Colonic mucosa (tissue), 4 donors: ENCODE data around the gene TNF. TPM values are rescaled to one million over a fixed set of nuclear protein-coding genes. Genes with fewer than 3 reads are reported as not detected.

ENCODE experiments used
- DNase-seq: peaks from one replicate; pipeline ENCODE4 v3.0.0-alpha.2; 2020
- H3K27ac ChIP-seq: fragments of 200-600 bp; one replicate; pipeline ENCODE4 v1.8.0; 2021
- H3K27me3 ChIP-seq: fragments of 200-600 bp; one replicate; pipeline ENCODE4 v1.8.0; 2021
- H3K36me3 ChIP-seq: fragments of 200-600 bp; one replicate; pipeline ENCODE4 v1.8.0; 2021
- H3K4me1 ChIP-seq: fragments of 200-600 bp; one replicate; pipeline ENCODE4 v1.8.0; 2021; ENCODE audit warnings: mild to moderate bottlenecking
- H3K4me3 ChIP-seq: fragments of 200-600 bp; one replicate; pipeline ENCODE4 v1.8.0; 2021
- H3K9ac ChIP-seq, 2 donors: one replicate each; pipeline ENCODE4 v1.7.0; 2013; ENCODE audit warnings: control low read depth in 2 of 2, low read depth in 2 of 2, low read length in 2 of 2
- H3K9me3 ChIP-seq: fragments of 200-600 bp; one replicate; pipeline ENCODE4 v1.8.0; 2021
- intact Hi-C: fragments of 100-400 bp; cut with DNase I; formaldehyde crosslinking; loops from one replicate; pipeline ENCODE4 v1.14.1; 2022
- total RNA-seq, 2 donors: library from RNA; stranded (reverse); fragmentation: NEBNext Ultra II Directional in 1 of 2; extraction: Animal tissue kit (Norgen Biotek cat#: 25700) in 1 of 2; gene quantifications; one replicate each; pipeline ENCODE4 v1.2.1, GENCODE V29; 2021
- TF ChIP-seq, protein P1 (sequence below): fragments of 200-600 bp; IDR thresholded peaks from one replicate; pipeline ENCODE4 v1.8.0; 2022; ENCODE audit warnings: antibody characterized with exemption, mild to moderate bottlenecking
- donor health status: healthy.
- donor health status: DM: no; HTN: no; CAD: no.
- donor health status: DM: no; HTN: no; CAD: no.

The TNF gene
- total RNA-seq, 2 donors from 2014 or later: 0.48 to 1.4 TPM

DNA sequence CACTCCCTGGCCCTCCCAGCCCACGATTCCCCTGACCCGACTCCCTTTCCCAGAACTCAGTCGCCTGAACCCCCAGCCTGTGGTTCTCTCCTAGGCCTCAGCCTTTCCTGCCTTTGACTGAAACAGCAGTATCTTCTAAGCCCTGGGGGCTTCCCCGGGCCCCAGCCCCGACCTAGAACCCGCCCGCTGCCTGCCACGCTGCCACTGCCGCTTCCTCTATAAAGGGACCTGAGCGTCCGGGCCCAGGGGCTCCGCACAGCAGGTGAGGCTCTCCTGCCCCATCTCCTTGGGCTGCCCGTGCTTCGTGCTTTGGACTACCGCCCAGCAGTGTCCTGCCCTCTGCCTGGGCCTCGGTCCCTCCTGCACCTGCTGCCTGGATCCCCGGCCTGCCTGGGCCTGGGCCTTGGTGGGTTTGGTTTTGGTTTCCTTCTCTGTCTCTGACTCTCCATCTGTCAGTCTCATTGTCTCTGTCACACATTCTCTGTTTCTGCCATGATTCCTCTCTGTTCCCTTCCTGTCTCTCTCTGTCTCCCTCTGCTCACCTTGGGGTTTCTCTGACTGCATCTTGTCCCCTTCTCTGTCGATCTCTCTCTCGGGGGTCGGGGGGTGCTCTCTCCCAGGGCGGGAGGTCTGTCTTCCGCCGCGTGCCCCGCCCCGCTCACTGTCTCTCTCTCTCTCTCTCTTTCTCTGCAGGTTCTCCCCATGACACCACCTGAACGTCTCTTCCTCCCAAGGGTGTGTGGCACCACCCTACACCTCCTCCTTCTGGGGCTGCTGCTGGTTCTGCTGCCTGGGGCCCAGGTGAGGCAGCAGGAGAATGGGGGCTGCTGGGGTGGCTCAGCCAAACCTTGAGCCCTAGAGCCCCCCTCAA is 3.1 kb upstream of the TNF start, which contains the start of gene LTA:
TSS of gene LTA (plus strand) at position 249 of the 871 bp plus-strand sequence. CDS start at position 703, 454 bp downstream.
- no peak for DNase-seq
- intact Hi-C loops: no loop called here
- Histone ChIP-seq H3K9ac (peak within 1 kb of the TSS in 1 of 2 donors; percentile 50), H3K9me3 (no peaks in the 10 kb centered on the region), H3K27ac (peak within 1 kb of the TSS; percentile 25), H3K4me1 (no peaks in the 10 kb centered on the region), H3K27me3 (no peaks in the 10 kb centered on the region), H3K36me3 (no peaks in the 10 kb centered on the region), H3K4me3 (peak within 1 kb of the TSS; percentile 16)
- TF ChIP-seq, protein P1, sequence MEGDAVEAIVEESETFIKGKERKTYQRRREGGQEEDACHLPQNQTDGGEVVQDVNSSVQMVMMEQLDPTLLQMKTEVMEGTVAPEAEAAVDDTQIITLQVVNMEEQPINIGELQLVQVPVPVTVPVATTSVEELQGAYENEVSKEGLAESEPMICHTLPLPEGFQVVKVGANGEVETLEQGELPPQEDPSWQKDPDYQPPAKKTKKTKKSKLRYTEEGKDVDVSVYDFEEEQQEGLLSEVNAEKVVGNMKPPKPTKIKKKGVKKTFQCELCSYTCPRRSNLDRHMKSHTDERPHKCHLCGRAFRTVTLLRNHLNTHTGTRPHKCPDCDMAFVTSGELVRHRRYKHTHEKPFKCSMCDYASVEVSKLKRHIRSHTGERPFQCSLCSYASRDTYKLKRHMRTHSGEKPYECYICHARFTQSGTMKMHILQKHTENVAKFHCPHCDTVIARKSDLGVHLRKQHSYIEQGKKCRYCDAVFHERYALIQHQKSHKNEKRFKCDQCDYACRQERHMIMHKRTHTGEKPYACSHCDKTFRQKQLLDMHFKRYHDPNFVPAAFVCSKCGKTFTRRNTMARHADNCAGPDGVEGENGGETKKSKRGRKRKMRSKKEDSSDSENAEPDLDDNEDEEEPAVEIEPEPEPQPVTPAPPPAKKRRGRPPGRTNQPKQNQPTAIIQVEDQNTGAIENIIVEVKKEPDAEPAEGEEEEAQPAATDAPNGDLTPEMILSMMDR: no peak

DNA sequence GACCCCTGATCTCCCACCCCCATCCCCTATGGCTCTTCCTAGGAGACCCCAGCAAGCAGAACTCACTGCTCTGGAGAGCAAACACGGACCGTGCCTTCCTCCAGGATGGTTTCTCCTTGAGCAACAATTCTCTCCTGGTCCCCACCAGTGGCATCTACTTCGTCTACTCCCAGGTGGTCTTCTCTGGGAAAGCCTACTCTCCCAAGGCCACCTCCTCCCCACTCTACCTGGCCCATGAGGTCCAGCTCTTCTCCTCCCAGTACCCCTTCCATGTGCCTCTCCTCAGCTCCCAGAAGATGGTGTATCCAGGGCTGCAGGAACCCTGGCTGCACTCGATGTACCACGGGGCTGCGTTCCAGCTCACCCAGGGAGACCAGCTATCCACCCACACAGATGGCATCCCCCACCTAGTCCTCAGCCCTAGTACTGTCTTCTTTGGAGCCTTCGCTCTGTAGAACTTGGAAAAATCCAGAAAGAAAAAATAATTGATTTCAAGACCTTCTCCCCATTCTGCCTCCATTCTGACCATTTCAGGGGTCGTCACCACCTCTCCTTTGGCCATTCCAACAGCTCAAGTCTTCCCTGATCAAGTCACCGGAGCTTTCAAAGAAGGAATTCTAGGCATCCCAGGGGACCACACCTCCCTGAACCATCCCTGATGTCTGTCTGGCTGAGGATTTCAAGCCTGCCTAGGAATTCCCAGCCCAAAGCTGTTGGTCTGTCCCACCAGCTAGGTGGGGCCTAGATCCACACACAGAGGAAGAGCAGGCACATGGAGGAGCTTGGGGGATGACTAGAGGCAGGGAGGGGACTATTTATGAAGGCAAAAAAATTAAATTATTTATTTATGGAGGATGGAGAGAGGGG is 1.9 kb upstream of the TNF start:
- Histone ChIP-seq H3K27me3 (no peaks in the 10 kb centered on the region), H3K27ac (no peak overlapping the region), H3K4me1 (no peaks in the 10 kb centered on the region), H3K36me3 (no peaks in the 10 kb centered on the region), H3K9me3 (no peaks in the 10 kb centered on the region), H3K4me3 (no peak overlapping the region), H3K9ac (no peak overlapping the region)
- TF ChIP-seq, protein P1: no peak
- no peak for DNase-seq
- intact Hi-C loops: no loop called here

DNA sequence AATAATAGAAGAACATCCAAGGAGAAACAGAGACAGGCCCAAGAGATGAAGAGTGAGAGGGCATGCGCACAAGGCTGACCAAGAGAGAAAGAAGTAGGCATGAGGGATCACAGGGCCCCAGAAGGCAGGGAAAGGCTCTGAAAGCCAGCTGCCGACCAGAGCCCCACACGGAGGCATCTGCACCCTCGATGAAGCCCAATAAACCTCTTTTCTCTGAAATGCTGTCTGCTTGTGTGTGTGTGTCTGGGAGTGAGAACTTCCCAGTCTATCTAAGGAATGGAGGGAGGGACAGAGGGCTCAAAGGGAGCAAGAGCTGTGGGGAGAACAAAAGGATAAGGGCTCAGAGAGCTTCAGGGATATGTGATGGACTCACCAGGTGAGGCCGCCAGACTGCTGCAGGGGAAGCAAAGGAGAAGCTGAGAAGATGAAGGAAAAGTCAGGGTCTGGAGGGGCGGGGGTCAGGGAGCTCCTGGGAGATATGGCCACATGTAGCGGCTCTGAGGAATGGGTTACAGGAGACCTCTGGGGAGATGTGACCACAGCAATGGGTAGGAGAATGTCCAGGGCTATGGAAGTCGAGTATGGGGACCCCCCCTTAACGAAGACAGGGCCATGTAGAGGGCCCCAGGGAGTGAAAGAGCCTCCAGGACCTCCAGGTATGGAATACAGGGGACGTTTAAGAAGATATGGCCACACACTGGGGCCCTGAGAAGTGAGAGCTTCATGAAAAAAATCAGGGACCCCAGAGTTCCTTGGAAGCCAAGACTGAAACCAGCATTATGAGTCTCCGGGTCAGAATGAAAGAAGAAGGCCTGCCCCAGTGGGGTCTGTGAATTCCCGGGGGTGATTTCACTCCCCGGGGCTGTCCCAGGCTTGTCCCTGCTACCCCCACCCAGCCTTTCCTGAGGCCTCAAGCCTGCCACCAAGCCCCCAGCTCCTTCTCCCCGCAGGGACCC is 981 bp upstream of the TNF start:
- intact Hi-C loops: no loop called here
- H3K27me3 ChIP-seq: no peaks in the 10 kb centered on the region
- H3K4me1 ChIP-seq: no peaks in the 10 kb centered on the region
- no peak overlapping the region for H3K9ac ChIP-seq
- H3K9me3 ChIP-seq: no peaks in the 10 kb centered on the region
- H3K36me3 ChIP-seq: no peaks in the 10 kb centered on the region
- no peak overlapping the region for H3K4me3 ChIP-seq
- TF ChIP-seq, protein P1: no peak
- peak overlapping the region; percentile 1 for H3K27ac ChIP-seq
- DNase-seq: no peak

DNA sequence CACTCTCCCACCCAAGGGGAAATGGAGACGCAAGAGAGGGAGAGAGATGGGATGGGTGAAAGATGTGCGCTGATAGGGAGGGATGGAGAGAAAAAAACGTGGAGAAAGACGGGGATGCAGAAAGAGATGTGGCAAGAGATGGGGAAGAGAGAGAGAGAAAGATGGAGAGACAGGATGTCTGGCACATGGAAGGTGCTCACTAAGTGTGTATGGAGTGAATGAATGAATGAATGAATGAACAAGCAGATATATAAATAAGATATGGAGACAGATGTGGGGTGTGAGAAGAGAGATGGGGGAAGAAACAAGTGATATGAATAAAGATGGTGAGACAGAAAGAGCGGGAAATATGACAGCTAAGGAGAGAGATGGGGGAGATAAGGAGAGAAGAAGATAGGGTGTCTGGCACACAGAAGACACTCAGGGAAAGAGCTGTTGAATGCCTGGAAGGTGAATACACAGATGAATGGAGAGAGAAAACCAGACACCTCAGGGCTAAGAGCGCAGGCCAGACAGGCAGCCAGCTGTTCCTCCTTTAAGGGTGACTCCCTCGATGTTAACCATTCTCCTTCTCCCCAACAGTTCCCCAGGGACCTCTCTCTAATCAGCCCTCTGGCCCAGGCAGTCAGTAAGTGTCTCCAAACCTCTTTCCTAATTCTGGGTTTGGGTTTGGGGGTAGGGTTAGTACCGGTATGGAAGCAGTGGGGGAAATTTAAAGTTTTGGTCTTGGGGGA is 754 bp downstream of the TNF start:
- DNase-seq: no peak
- H3K4me3 ChIP-seq: peak overlapping the region; percentile 34
- intact Hi-C loops: no loop called here
- H3K4me1 ChIP-seq: peaks cover 4% of the 10 kb centered on the region
- H3K36me3 ChIP-seq: no peaks in the 10 kb centered on the region
- H3K27me3 ChIP-seq: no peaks in the 10 kb centered on the region
- TF ChIP-seq, protein P1: no peak
- H3K27ac ChIP-seq: peak overlapping the region; percentile 34
- H3K9me3 ChIP-seq: no peaks in the 10 kb centered on the region
- H3K9ac ChIP-seq: peak overlapping the region; percentile 13 to 46
